D721Med (cell line): ENCODE measurements around the gene MRPL51.

ENCODE experiments used
- DNase-seq: peaks from one replicate; pipeline ENCODE4 v3.0.0; 2011; ENCODE audit warnings: low spot score; ENCODE audit not compliant: insufficient read length
- FAIRE-seq: peaks from 2 replicates; lab custom pipeline; 2011; peaks lifted over from hg19 to GRCh38; lab: Jason Lieb, UNC
- CTCF ChIP-seq: IDR thresholded peaks from 2 replicates; pipeline ENCODE4 v1.5.1; 2012; ENCODE audit warnings: mild to moderate bottlenecking, control low read depth; ENCODE audit not compliant: insufficient read depth; ENCODE audit errors: missing control alignments

Gene MRPL51

GRCh38 chr12:6534695-6534944 lies 41.6 kb upstream of the MRPL51 start:
- FAIRE-seq = no peak
- no peak for DNase-seq
- TF ChIP-seq CTCF = no peak

GRCh38 chr12:6533923-6534694 lies 41.0 kb upstream of the MRPL51 start, which contains the start of gene GAPDH:
TSS of gene GAPDH (plus strand) at chr12:6534517. CDS start at chr12:6534833, 316 bp downstream.
- DNase-seq (peak; percentile 93), FAIRE-seq (no peak)
- TF ChIP-seq CTCF = no peak

- no peak for DNase-seq
- no peak for TF ChIP-seq CTCF
- FAIRE-seq = no peak
Observed at GRCh38 chr12:6533653-6533922, 40.5 kb upstream of the MRPL51 start.

- DNase-seq (no peak), FAIRE-seq (no peak)
- no peak for TF ChIP-seq CTCF
Observed at GRCh38 chr12:6532927-6533652, 40.0 kb upstream of the MRPL51 start.

GRCh38 chr12:6532051-6532926 lies 39.2 kb upstream of the MRPL51 start:
- DNase-seq = no peak
- no peak for TF ChIP-seq CTCF
- no peak for FAIRE-seq

GRCh38 chr12:6530576-6531260 lies 37.7 kb upstream of the MRPL51 start:
- no peak for TF ChIP-seq CTCF
- DNase-seq = no peak
- FAIRE-seq = no peak
